ENCODE results near the gene DPRX.

- TF ChIP-seq CTCF (IDR thresholded peaks at IDR 0.05; ENCODE audit: low read length) (no peak), EZH2 (optimal IDR thresholded peaks at IDR 0.05; ENCODE audit: low read depth, low read length) (no peak), EZH2phosphoT487 (IDR thresholded peaks at IDR 0.05; ENCODE audit: low read length) (no peak)
Measured at GRCh38 chr19:53647792-53648191, 16.0 kb downstream of the DPRX start.
